Heart left ventricle (tissue), 13 donors: Measurements from ENCODE around the gene CHCT1.
"Not testable (repeated sequence)": the region's sequence is repeated elsewhere in the genome, so short reads cannot be mapped to it uniquely, and the experiment has no call there.

ENCODE experiments used
- CTCF ChIP-seq, 12 donors: fragments of 200-600 bp; sonication (generic) in 4 of 12; IDR thresholded peaks; one replicate each; pipeline versions ENCODE4 v1.5.0 to v1.8.0; 2018 to 2022; ENCODE audit warnings: antibody characterized with exemption in 12 of 12, mild to moderate bottlenecking in 5 of 12
- POLR2A ChIP-seq, 2 donors: fragments of 450-650 bp; IDR thresholded peaks; one replicate each; pipeline ENCODE4 v1.6.1; 2017; ENCODE audit warnings: antibody characterized with exemption in 2 of 2, mild to moderate bottlenecking in 2 of 2, moderate library complexity in 2 of 2
- donor health status: ischemic (EF 13 %, LVEDD 7.1; RV severe dilation, severe dysfunction).
- donor health status: DM: no; HTN: yes; CAD: no.
- donor health status: DM: no; HTN: no; CAD: no.
- donor health status: ischemic (EF 25% LVEDD 6.9; RV normal size, moderate dysfunction).
- donor health status: ischemic (EF 25% LVEDD 5.7; RV mildly dilated, moderate dysfunction).
- donor health status: ischemic (EF 35%, LVEDD 5.7; RV mildly dilated, moderate dysfunction).
- donor health status: nonischemic (EF 11% LVEDD 7.7; RV severe dilation, severe dysfunction).
- donor health status: DM: yes; HTN: yes; CAD: no.
- donor health status: PGD.
- donor health status: ischemic (EF 29% LVEDD 5.4; RV normal size, mild dysfunction).
- donor health status: nonischemic (EF 23%, LVEDD 6.1; RV moderate dilation, normal function).

- not testable (repeated sequence) for TF ChIP-seq POLR2A, CTCF (IDR thresholded peaks at IDR 0.05)
Measured at GRCh38 chr17:60379461-60379860, 42.8 kb upstream of the CHCT1 start.
